GM10248 (cell line): Measurements from ENCODE around the gene ADCY4.
A peak's percentile ranks its signal among the peaks of the same experiment; 100 is the strongest.
"Not testable (repeated sequence)": the region's sequence is repeated elsewhere in the genome, so short reads cannot be mapped to it uniquely, and the experiment has no call there.

Experiments
- CTCF ChIA-PET: fragments of 300-600 bp; sonication (Branson Sonifier 250); formaldehyde crosslinking; extraction: SDS; loops from one replicate; lab custom pipeline; 2021; ENCODE audit warnings: antibody characterized with exemption; lab: Yijun Ruan, JAX
- POLR2A ChIA-PET: fragments of 350-650 bp; sonication (Branson Sonifier 250); formaldehyde crosslinking; extraction: SDS; loops from one replicate; lab custom pipeline; 2020; ENCODE audit warnings: antibody characterized with exemption; lab: Yijun Ruan, JAX
- DNase-seq: peaks from one replicate; pipeline ENCODE4 v3.0.0; 2012; ENCODE audit errors: extremely low spot score
- TF ChIP-seq, protein P1 (sequence below): IDR thresholded peaks from 2 replicates; pipeline ENCODE4 v1.5.1; 2012; ENCODE audit warnings: mild to moderate bottlenecking, low read depth; ENCODE audit errors: extremely low read depth, missing control alignments, control extremely low read depth

ADCY4 gene

DNA sequence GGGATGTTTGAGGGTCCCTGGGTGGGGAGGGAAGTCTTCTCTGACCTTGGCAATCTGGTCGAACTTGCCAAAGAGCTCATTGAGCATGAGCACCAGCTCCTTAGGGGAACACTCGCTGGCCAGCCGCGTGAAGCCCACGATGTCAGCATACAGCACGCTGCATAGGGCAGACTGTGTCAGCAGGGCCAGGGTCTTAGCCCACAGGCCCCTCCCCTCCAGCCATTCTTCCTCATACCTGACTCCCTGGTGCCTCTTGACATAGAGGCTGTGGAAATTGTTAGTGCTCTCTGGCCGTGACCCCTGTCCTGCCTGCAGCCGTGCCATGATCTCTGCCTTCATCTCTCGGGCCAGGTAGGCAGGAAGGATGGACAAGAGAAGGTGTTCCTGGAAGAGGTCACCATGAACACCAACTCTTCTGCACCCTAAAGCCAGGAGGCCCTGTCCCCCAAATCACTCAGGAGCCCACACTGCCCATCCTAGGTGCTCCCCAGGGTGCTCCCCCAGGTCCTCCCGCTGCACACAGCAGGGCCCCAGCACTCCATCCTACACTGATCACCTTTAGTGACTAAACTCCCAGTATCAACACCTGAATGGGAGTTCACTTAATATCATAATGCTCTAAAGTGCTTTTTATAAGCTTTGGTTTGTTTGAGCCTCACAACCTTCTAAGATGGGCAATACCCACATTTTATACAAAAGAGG lies 3.7 kb downstream of the ADCY4 start:
- ChIA-PET CTCF (interaction anchor here (0.6 to 21.9 kb wide), 12 partner anchors 10 to 248 kb away, joined by 3 to 629 read pairs (median 28); partner anchors contain the start of genes CBLN3, CIDEB, KHNYN and LTB4R), POLR2A (no interaction called here)
- no peak for DNase-seq
- TF ChIP-seq, protein P1, sequence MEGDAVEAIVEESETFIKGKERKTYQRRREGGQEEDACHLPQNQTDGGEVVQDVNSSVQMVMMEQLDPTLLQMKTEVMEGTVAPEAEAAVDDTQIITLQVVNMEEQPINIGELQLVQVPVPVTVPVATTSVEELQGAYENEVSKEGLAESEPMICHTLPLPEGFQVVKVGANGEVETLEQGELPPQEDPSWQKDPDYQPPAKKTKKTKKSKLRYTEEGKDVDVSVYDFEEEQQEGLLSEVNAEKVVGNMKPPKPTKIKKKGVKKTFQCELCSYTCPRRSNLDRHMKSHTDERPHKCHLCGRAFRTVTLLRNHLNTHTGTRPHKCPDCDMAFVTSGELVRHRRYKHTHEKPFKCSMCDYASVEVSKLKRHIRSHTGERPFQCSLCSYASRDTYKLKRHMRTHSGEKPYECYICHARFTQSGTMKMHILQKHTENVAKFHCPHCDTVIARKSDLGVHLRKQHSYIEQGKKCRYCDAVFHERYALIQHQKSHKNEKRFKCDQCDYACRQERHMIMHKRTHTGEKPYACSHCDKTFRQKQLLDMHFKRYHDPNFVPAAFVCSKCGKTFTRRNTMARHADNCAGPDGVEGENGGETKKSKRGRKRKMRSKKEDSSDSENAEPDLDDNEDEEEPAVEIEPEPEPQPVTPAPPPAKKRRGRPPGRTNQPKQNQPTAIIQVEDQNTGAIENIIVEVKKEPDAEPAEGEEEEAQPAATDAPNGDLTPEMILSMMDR = no peak

DNA sequence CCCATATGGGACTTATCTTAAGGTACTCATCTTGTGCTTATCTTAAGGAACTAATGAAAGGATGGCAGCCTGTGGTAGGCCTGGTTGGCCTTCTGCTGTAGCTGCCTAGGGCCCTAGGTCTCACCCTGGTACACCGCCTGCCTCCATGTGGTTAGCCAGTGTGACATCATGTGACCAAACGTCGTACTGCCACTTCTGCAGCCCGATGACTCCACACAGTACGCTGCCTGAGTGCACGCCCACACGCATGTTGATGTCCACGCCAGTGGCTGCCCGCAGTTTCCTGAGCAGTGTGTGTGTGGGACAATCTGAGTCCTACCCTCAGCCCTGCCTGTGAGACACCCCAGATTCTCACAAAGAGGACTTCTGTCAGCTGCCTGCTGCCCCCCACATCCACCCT lies 5.1 kb downstream of the ADCY4 start:
- CTCF ChIA-PET = interaction anchor here (1.1 to 21.9 kb wide), 9 partner anchors 11 to 112 kb away, joined by 3 to 629 read pairs (median 4); partner anchors contain the start of genes CBLN3, CIDEB, KHNYN and LTB4R2

DNA sequence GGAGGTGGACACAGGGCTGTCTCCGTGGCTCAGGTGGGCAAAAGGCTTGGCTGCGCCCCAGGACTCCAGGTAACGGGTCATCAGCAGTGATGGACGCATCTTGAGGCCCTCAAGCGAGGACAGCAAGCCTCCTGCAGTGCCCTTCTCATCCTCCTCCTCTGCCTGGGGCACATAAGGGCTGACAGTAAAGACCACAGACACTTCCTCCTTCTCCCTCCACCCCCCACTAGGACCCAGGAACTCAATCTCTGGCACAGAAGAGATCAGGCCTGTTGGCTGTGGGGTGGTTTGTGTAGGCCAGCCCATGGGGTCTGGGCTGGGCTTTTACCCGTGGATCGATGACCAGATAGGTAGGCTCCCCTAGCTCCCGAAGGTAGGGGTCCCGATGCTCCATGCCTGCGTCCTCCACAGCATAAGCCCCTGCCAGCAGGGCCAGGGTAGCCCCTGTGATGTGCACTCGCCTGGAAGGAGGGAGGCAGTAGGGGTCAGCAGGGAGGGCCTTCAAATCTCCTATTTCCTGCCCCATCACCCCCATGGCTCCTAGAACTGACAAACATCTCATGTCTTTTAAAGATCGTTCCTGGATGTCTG lies 5.7 kb downstream of the ADCY4 start:
- no peak for DNase-seq
- ChIA-PET CTCF (interaction anchor here (0.9 to 21.9 kb wide), 11 partner anchors 11 to 113 kb away, joined by 3 to 629 read pairs (median 3); partner anchors contain the start of genes CBLN3, CIDEB, DHRS1 and KHNYN), POLR2A (no interaction called here)
- TF ChIP-seq, protein P1 = no peak

More for the DNA sequence above, 5.1 kb downstream of the ADCY4 start:
- POLR2A ChIA-PET = no interaction called here
- TF ChIP-seq, protein P1 = no peak
- DNase-seq = no peak

DNA sequence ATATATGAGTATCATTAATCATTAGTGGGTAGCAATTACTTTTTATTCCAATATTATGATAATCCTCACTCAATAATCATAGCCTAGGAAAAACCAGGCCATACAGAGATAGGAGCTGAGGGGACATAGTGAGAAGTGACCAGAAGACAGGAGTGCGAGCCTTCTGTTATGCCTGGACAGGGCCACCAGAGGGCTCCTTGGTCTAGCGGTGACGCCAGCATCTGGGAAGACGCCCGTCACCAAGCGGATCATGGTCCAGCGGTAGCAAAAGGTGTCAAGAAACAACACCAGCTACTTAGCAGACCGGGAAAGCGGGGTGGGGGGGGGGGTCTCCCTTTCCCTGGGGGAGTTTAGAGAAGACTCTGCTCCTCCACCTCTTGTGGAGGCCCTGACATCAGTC lies 7.0 kb downstream of the ADCY4 start:
- POLR2A ChIA-PET, DNase-seq: not testable (repeated sequence)
- TF ChIP-seq, protein P1 = peak; percentile 49
- CTCF ChIA-PET = interaction anchor here (1.0 to 21.9 kb wide), 11 partner anchors 8 to 186 kb away, joined by 3 to 629 read pairs (median 4); partner anchors contain the start of genes CBLN3, CIDEB, DHRS1 and EMC9

DNA sequence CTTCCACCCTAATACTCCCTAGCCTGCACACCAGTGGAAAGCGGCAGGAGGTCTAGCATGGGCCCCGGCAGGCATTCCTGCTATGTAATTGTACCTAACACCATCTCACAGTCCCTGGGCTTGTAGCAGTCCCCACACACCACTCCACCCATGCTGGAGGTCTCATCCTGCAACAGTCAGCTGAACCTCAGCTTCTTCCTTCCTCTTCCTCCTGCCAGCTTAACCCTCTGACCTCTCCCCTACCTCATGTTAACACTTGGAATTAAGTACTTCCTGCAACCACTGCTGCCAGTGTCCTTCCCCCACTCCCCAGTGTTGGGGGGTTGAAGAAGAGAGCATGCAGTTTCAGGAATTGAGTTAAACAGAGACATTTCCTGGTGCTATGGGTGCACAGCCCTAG lies 7.6 kb downstream of the ADCY4 start:
- ChIA-PET CTCF (interaction anchor here (0.8 to 21.9 kb wide), 11 partner anchors 9 to 186 kb away, joined by 3 to 629 read pairs (median 4); partner anchors contain the start of genes CBLN3, CIDEB, EMC9 and KHNYN), POLR2A (no interaction called here)
- no peak for DNase-seq
- TF ChIP-seq, protein P1 = no peak

DNA sequence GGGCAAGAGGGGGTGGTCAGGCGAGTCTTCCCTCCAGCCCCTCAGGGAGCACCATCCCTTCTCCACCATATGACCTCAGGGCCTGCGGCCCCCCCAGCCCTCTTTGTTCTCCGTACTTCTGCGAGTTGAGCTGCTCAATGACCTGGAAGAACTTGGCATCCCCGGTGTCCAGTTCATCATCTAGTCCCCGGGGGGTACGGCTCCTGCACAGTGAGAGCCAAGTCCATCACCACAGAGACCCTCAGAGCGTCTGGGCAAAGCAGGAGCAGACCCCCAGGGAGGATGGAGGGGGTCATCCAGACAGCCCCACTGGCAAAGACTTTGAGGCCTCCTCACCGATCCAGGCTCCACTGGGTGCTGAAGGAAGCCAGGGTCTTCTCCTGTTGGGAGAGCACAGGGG lies 8.9 kb downstream of the ADCY4 start:
- TF ChIP-seq, protein P1 = no peak
- DNase-seq = no peak
- CTCF ChIA-PET = interaction anchor here (1.0 to 21.9 kb wide), 7 partner anchors 7 to 108 kb away, joined by 4 to 629 read pairs (median 7); partner anchors contain the start of genes ADCY4, CBLN3, CIDEB and KHNYN
- POLR2A ChIA-PET = no interaction called here
